ENCODE data around the gene CYBB. TPM values are rescaled to one million over a fixed set of nuclear protein-coding genes. Genes with fewer than 3 reads are reported as not detected.
A peak's percentile ranks its signal among the peaks of the same experiment; 100 is the strongest.

Gene CYBB
- total RNA-seq, 1 experiment from 2014 or later, result 0.23 TPM

- BruUV-seq (replicated peaks), result TSS peak; percentile 59
- Histone ChIP-seq H3K27ac (ENCODE audit: low read length) (no peak overlapping the region), H3K27me3 (ENCODE audit: control insufficient read depth, insufficient read depth, low read length) (no peaks in the 10 kb centered on the region), H3K36me3 (ENCODE audit: control insufficient read depth, insufficient read depth, low read length) (no peaks in the 10 kb centered on the region; the same call in 1 of the 2 replicates), H3K9me3 (ENCODE audit: control insufficient read depth, insufficient read depth, low read depth, low read length) (no peaks in the 10 kb centered on the region), H3K4me3 (ENCODE audit: low read depth in 2 of 2, low read length in 2 of 2) (no peak overlapping the region), H3K4me1 (ENCODE audit: control insufficient read depth, insufficient read depth, low read length) (no peaks in the 10 kb centered on the region)
- no peak for ATAC-seq
- intact Hi-C loops (cut with micrococcal nuclease; ENCODE audit: unreplicated experiment) (no loop called here), in situ Hi-C loops (cut with HindIII; ENCODE audit: low pct_unique_long_range_greater_than_20kb, low sequenced_read_pairs) (no loop called here)
- POLR2A ChIA-PET, result no interaction called here
- CTCF ChIA-PET, result no interaction called here
- TF ChIP-seq CTCF (IDR thresholded peaks at IDR 0.05) (no peak), POLR2AphosphoS5 (IDR thresholded peaks at IDR 0.05; ENCODE audit: low read depth, low read length) (no peak), REST (IDR thresholded peaks at IDR 0.05; ENCODE audit: insufficient read depth in 1 of 2, low read depth in 2 of 2, low read length in 1 of 2) (no peak)
- DNase-seq (ENCODE audit: low read depth, low spot score), result no peak
These were observed 64.8 kb downstream of the CYBB start for GRCh38 chrX:37844622-37845021.

- H3K9me3 ChIP-seq (ENCODE audit: control insufficient read depth, insufficient read depth, low read depth, low read length), result no peaks in the 10 kb centered on the region
- no peaks in the 10 kb centered on the region for H3K4me1 ChIP-seq (ENCODE audit: control insufficient read depth, insufficient read depth, low read length)
- no peaks in the 10 kb centered on the region for H3K27me3 ChIP-seq (ENCODE audit: control insufficient read depth, insufficient read depth, low read length)
- H3K4me3 ChIP-seq (ENCODE audit: low read depth in 2 of 2, low read length in 2 of 2), result peak overlapping the region; percentile 48 to 63; a peak in 1 of 4 replicates
- no peak for ATAC-seq
- in situ Hi-C loops (cut with HindIII; ENCODE audit: low pct_unique_long_range_greater_than_20kb, low sequenced_read_pairs), result no loop called here
- H3K36me3 ChIP-seq (ENCODE audit: control insufficient read depth, insufficient read depth, low read length), result no peaks in the 10 kb centered on the region
- no TSS peak for BruUV-seq (replicated peaks)
- no peak overlapping the region for H3K27ac ChIP-seq (ENCODE audit: low read length)
- no peak for DNase-seq (ENCODE audit: low read depth, low spot score)
- no peak for TF ChIP-seq REST (IDR thresholded peaks at IDR 0.05; ENCODE audit: insufficient read depth in 1 of 2, low read depth in 2 of 2, low read length in 1 of 2)
- TF ChIP-seq POLR2AphosphoS5 (IDR thresholded peaks at IDR 0.05; ENCODE audit: low read depth, low read length), result no peak
- CTCF ChIA-PET, result no interaction called here
- POLR2A ChIA-PET, result no interaction called here
- intact Hi-C loops (cut with micrococcal nuclease; ENCODE audit: unreplicated experiment), result no loop called here
These were observed 66.3 kb downstream of the CYBB start for GRCh38 chrX:37846141-37846540.

- no peaks in the 10 kb centered on the region for H3K4me1 ChIP-seq (ENCODE audit: control insufficient read depth, insufficient read depth, low read length)
- H3K27ac ChIP-seq (ENCODE audit: low read length), result peak overlapping the region; percentile 34; the same call in 1 of the 2 replicates
- ChIA-PET CTCF (no interaction called here), POLR2A (no interaction called here)
- H3K27me3 ChIP-seq (ENCODE audit: control insufficient read depth, insufficient read depth, low read length), result no peaks in the 10 kb centered on the region
- peak overlapping the region; percentile 48 to 63 for H3K4me3 ChIP-seq (ENCODE audit: low read depth in 2 of 2, low read length in 2 of 2)
- TF ChIP-seq POLR2AphosphoS5 (IDR thresholded peaks at IDR 0.05; ENCODE audit: low read depth, low read length) (no peak), CTCF (IDR thresholded peaks at IDR 0.05) (no peak), TCF7L2 (IDR thresholded peaks at IDR 0.05; ENCODE audit: low read depth, low read length) (no peak), SIN3A (IDR thresholded peaks at IDR 0.05; ENCODE audit: borderline replicate concordance, insufficient read depth, low read depth, low read length) (no peak)
- ATAC-seq (no peak), DNase-seq (ENCODE audit: low read depth, low spot score) (no peak)
- no peaks in the 10 kb centered on the region for H3K36me3 ChIP-seq (ENCODE audit: control insufficient read depth, insufficient read depth, low read length)
- in situ Hi-C loops (cut with HindIII; ENCODE audit: low pct_unique_long_range_greater_than_20kb, low sequenced_read_pairs), result no loop called here
- intact Hi-C loops (cut with micrococcal nuclease; ENCODE audit: unreplicated experiment), result no loop called here
- H3K9me3 ChIP-seq (ENCODE audit: control insufficient read depth, insufficient read depth, low read depth, low read length), result no peaks in the 10 kb centered on the region
- no TSS peak for BruUV-seq (replicated peaks)
These were observed 66.7 kb downstream of the CYBB start for GRCh38 chrX:37846558-37846933.

Data from Panc1 (cell line).